Neural progenitor cell (in vitro differentiated cells): ENCODE results near the gene LPIN1. TPM values are rescaled to one million over a fixed set of nuclear protein-coding genes. Genes with fewer than 3 reads are reported as not detected.

Experiments used
- DNase-seq: peaks from one replicate; pipeline ENCODE4 v3.0.0-alpha.2; 2016; ENCODE audit warnings: low spot score
- H2AFZ ChIP-seq: fragments of 200-600 bp; sonication (generic); replicated peaks from 2 replicates; pipeline ENCODE4 v1.6.1; 2016; ENCODE audit warnings: antibody characterized with exemption
- H3F3A ChIP-seq: fragments of 200-600 bp; sonication (generic); 2 replicates; pipeline ENCODE4 v1.6.1; 2016; ENCODE audit warnings: antibody characterized with exemption, low read depth
- H3K27ac ChIP-seq: fragments of 200-600 bp; sonication (generic); 2 replicates; pipeline ENCODE4 v1.5.1; 2016; ENCODE audit warnings: mild to moderate bottlenecking
- H3K27me3 ChIP-seq: fragments of 200-600 bp; sonication (generic); 2 replicates; pipeline ENCODE4 v1.6.1; 2016; ENCODE audit warnings: mild to moderate bottlenecking, moderate library complexity
- H3K36me3 ChIP-seq: fragments of 200-600 bp; sonication (generic); 2 replicates; pipeline ENCODE4 v1.5.1; 2016
- H3K4me1 ChIP-seq: fragments of 200-600 bp; sonication (generic); 2 replicates; pipeline ENCODE4 v1.6.1; 2016; ENCODE audit warnings: mixed run types
- H3K4me2 ChIP-seq: fragments of 200-600 bp; sonication (generic); 2 replicates; pipeline ENCODE4 v1.6.1; 2016
- H3K4me3 ChIP-seq: fragments of 200-600 bp; sonication (generic); 2 replicates; pipeline ENCODE4 v1.5.1; 2016
- H3K79me2 ChIP-seq: fragments of 200-600 bp; sonication (generic); 2 replicates; pipeline ENCODE4 v1.6.1; 2016; ENCODE audit warnings: low read depth
- H3K9ac ChIP-seq: fragments of 200-600 bp; sonication (generic); 2 replicates; pipeline ENCODE4 v1.6.1; 2016
- H3K9me3 ChIP-seq: fragments of 200-600 bp; sonication (generic); 2 replicates; pipeline ENCODE4 v1.5.1; 2016; ENCODE audit warnings: low read depth
- H4K20me1 ChIP-seq: fragments of 200-600 bp; sonication (generic); 2 replicates; pipeline ENCODE4 v1.6.1; 2016; ENCODE audit warnings: low read depth
- H3K27ac Mint-ChIP-seq: 3 replicates; pipeline ENCODE4 v1.8.0; 2021; ENCODE audit warnings: mixed read lengths
- H3K27me3 Mint-ChIP-seq: 2 replicates; pipeline ENCODE4 v1.8.0; 2022; ENCODE audit warnings: low read depth, mild to moderate bottlenecking, inconsistent platforms, moderate library complexity, mixed read lengths; ENCODE audit not compliant: insufficient read depth
- H3K36me3 Mint-ChIP-seq: 3 replicates; pipeline ENCODE4 v1.8.0; 2021; ENCODE audit warnings: mixed read lengths
- H3K4me1 Mint-ChIP-seq: 3 replicates; pipeline ENCODE4 v1.8.0; 2021; ENCODE audit warnings: mixed read lengths
- H3K4me3 Mint-ChIP-seq: 3 replicates; pipeline ENCODE4 v1.8.0; 2021; ENCODE audit warnings: mild to moderate bottlenecking, moderate library complexity, mixed read lengths
- H3K9me3 Mint-ChIP-seq: 3 replicates; pipeline ENCODE4 v1.8.0; 2020; ENCODE audit warnings: mixed read lengths
- EZH2 ChIP-seq: fragments of 200-600 bp; sonication (generic); IDR thresholded peaks from 2 replicates; pipeline ENCODE4 v1.6.1; 2017; ENCODE audit warnings: antibody characterized with exemption, mild to moderate bottlenecking, moderate library complexity
- EZH2phosphoT487 ChIP-seq: fragments of 200-600 bp; sonication (generic); IDR thresholded peaks from 2 replicates; pipeline ENCODE4 v1.6.1; 2017; ENCODE audit warnings: antibody characterized with exemption
- total RNA-seq: library from RNA; depleted of rRNA; stranded (reverse); fragments of >200 nt; gene quantifications from 2 replicates; pipeline ENCODE4 v1.2.3, GENCODE V29; 2015; ENCODE audit warnings: low replicate concordance
- TF ChIP-seq, protein P1 (sequence below): fragments of 200-600 bp; sonication (generic); IDR thresholded peaks from 2 replicates; pipeline ENCODE4 v1.5.1; 2017; ENCODE audit warnings: antibody characterized with exemption, mild to moderate bottlenecking

LPIN1 gene
- total RNA-seq, 1 donor from 2014 or later, result 18.0 TPM

DNA sequence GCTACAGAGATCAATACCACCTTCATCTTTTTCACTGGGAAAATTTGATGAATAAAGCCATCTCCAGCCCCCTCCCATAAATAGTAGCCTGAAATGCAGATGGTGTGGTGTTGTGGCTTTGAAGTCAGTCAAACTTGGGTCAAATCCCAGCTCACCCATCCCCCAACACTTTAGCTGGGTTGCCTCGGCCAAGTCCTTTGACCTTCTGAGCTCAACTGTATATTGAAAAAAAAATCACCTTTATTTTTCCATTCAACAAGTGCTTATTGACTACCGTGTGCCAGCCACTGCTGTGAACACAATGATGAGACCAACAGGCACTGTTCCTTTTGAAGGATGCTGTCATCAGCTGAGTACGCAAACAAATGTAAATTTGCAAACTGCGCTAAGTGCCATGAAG lies 41.4 kb upstream of the LPIN1 start:
- no peaks in the 10 kb centered on the region for H3K36me3 ChIP-seq
- no peaks in the 10 kb centered on the region for H4K20me1 ChIP-seq
- H3K27me3 ChIP-seq, result no peaks in the 10 kb centered on the region
- no peak overlapping the region for H3K4me2 ChIP-seq
- H3K27ac Mint-ChIP-seq, result no peak overlapping the region
- no peaks in the 10 kb centered on the region for H3K4me1 ChIP-seq
- H3K4me1 Mint-ChIP-seq, result peaks cover 2% of the 10 kb centered on the region
- H3K4me3 Mint-ChIP-seq, result no peak overlapping the region
- no peak overlapping the region for H3K4me3 ChIP-seq
- H3F3A ChIP-seq, result no peaks in the 10 kb centered on the region
- H3K79me2 ChIP-seq, result no peaks in the 10 kb centered on the region
- no peak overlapping the region for H3K27ac ChIP-seq
- H3K9ac ChIP-seq, result no peak overlapping the region
- no peaks in the 10 kb centered on the region for H3K9me3 ChIP-seq
- H3K27me3 Mint-ChIP-seq, result peaks cover 8% of the 10 kb centered on the region
- H3K9me3 Mint-ChIP-seq, result peaks cover 7% of the 10 kb centered on the region
- TF ChIP-seq EZH2, result no peak
- TF ChIP-seq, protein P1, sequence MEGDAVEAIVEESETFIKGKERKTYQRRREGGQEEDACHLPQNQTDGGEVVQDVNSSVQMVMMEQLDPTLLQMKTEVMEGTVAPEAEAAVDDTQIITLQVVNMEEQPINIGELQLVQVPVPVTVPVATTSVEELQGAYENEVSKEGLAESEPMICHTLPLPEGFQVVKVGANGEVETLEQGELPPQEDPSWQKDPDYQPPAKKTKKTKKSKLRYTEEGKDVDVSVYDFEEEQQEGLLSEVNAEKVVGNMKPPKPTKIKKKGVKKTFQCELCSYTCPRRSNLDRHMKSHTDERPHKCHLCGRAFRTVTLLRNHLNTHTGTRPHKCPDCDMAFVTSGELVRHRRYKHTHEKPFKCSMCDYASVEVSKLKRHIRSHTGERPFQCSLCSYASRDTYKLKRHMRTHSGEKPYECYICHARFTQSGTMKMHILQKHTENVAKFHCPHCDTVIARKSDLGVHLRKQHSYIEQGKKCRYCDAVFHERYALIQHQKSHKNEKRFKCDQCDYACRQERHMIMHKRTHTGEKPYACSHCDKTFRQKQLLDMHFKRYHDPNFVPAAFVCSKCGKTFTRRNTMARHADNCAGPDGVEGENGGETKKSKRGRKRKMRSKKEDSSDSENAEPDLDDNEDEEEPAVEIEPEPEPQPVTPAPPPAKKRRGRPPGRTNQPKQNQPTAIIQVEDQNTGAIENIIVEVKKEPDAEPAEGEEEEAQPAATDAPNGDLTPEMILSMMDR, result no peak
- TF ChIP-seq EZH2phosphoT487, result no peak
- peaks cover 3% of the 10 kb centered on the region for H3K36me3 Mint-ChIP-seq
- no peak overlapping the region for H2AFZ ChIP-seq
- DNase-seq, result no peak

DNA sequence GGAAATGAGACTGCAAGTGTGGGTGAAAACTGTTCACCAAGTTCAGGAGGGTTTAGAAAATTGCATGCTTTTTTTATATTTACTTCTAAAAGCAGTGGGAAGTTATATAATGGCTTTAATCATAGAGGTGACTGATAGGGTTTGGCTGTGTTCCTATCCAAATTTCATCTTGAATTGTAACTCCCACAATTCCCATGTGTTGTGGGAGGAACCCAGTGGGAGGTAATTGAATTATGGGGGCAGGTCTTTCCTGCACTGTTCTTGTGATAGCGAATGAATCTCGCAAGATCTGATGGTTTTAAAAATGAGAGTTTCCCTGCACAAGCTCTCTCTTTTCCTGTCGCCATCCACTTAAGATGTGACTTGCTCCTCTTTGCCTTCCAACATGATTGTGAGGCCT lies 40.7 kb upstream of the LPIN1 start:
- Histone ChIP-seq H3K27ac (no peak overlapping the region), H3F3A (no peaks in the 10 kb centered on the region), H4K20me1 (no peaks in the 10 kb centered on the region), H3K4me3 (no peak overlapping the region), H3K9ac (no peak overlapping the region), H3K4me1 (no peaks in the 10 kb centered on the region), H3K4me2 (no peak overlapping the region), H2AFZ (no peak overlapping the region), H3K36me3 (no peaks in the 10 kb centered on the region), H3K27me3 (no peaks in the 10 kb centered on the region), H3K9me3 (no peaks in the 10 kb centered on the region), H3K79me2 (no peaks in the 10 kb centered on the region)
- TF ChIP-seq, protein P1, result no peak
- TF ChIP-seq EZH2phosphoT487, result no peak
- no peak for TF ChIP-seq EZH2
- Mint-ChIP-seq H3K4me3 (no peak overlapping the region), H3K27ac (no peak overlapping the region), H3K36me3 (peaks cover 3% of the 10 kb centered on the region), H3K27me3 (peaks cover 8% of the 10 kb centered on the region), H3K4me1 (peaks cover 3% of the 10 kb centered on the region), H3K9me3 (peaks cover 7% of the 10 kb centered on the region)
- no peak for DNase-seq

DNA sequence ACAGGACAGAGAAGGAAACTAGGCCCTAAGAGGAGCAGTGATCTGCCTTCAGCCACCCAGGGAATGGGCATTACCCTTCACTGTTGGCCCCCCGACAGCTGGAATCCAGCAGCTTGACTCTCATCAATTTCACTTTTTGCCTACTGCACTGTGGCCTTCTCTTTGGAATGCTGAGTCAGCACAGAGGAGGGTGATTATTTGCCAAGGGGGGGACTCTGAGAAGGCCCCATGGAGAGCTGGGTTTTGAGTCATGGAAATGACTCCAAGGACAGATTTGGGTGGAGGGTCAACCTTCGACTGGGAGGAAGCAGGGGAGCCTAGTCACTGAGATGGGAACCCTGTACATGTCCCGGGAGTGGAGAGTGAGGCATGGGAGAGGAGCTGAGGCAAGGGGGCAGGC lies 38.3 kb upstream of the LPIN1 start:
- H3K9me3 Mint-ChIP-seq, result peaks cover 7% of the 10 kb centered on the region

More for the DNA sequence above, 38.3 kb upstream of the LPIN1 start:
- TF ChIP-seq EZH2phosphoT487 (no peak), EZH2 (no peak)
- TF ChIP-seq, protein P1, result no peak
- Histone ChIP-seq H3K27ac (no peak overlapping the region), H3K4me2 (no peak overlapping the region), H3K36me3 (no peaks in the 10 kb centered on the region), H3K4me1 (no peaks in the 10 kb centered on the region), H3K4me3 (no peak overlapping the region), H4K20me1 (no peaks in the 10 kb centered on the region), H3K9me3 (no peaks in the 10 kb centered on the region), H3F3A (no peaks in the 10 kb centered on the region), H3K9ac (no peak overlapping the region), H3K27me3 (no peaks in the 10 kb centered on the region), H2AFZ (no peak overlapping the region), H3K79me2 (no peaks in the 10 kb centered on the region)
- Mint-ChIP-seq H3K27me3 (peaks cover 8% of the 10 kb centered on the region), H3K27ac (no peak overlapping the region), H3K36me3 (peaks cover 3% of the 10 kb centered on the region), H3K4me3 (no peak overlapping the region), H3K4me1 (peaks cover 9% of the 10 kb centered on the region)
- DNase-seq, result no peak
